HepG2 (cell line): ENCODE results near the gene SEC61G. TPM values are rescaled to one million over a fixed set of nuclear protein-coding genes. Genes with fewer than 3 reads are reported as not detected.

Experiments
- ETV6 ChIP-seq: sonication (generic); formaldehyde crosslinking; conservative IDR thresholded peaks from 2 replicates; pipeline ENCODE4 v1.4.0; 2020; ENCODE audit warnings: missing genetic modification reagents
- GMEB1 ChIP-seq: sonication (generic); formaldehyde crosslinking; IDR thresholded peaks from 2 replicates; pipeline ENCODE4 v1.5.1; 2020; ENCODE audit warnings: missing genetic modification reagents, mild to moderate bottlenecking, borderline replicate concordance
- KLF6 ChIP-seq: IDR thresholded peaks from 2 replicates; pipeline ENCODE4 v1.8.0; 2016; ENCODE audit warnings: missing biosample characterization, missing genetic modification reagents
- KMT2B ChIP-seq: IDR thresholded peaks from 2 replicates; pipeline ENCODE4 v1.6.1; 2016; ENCODE audit warnings: missing genetic modification reagents, missing compliant biosample characterization
- NCOA2 ChIP-seq: sonication (generic); formaldehyde crosslinking; IDR thresholded peaks from 2 replicates; pipeline ENCODE4 v1.8.0; 2022; ENCODE audit warnings: inconsistent platforms
- NFE2L2 ChIP-seq: fragments of 150-350 bp; IDR thresholded peaks from 2 replicates; pipeline ENCODE4 v1.6.1; 2014; ENCODE audit warnings: low read length
- PHF20 ChIP-seq: sonication (generic); formaldehyde crosslinking; IDR thresholded peaks from 2 replicates; pipeline ENCODE4 v1.5.0; 2020; ENCODE audit warnings: mild to moderate bottlenecking, missing genetic modification reagents
- POLR2G ChIP-seq: fragments of 200-400 bp; formaldehyde crosslinking; IDR thresholded peaks from 2 replicates; pipeline ENCODE4 v1.6.1; 2018; ENCODE audit warnings: mild to moderate bottlenecking, low read depth, low read length, moderate library complexity
- REPIN1 ChIP-seq: sonication (generic); formaldehyde crosslinking; IDR thresholded peaks from 2 replicates; pipeline ENCODE4 v1.8.0; 2022; ENCODE audit warnings: missing genetic modification reagents, low read depth, mild to moderate bottlenecking, borderline replicate concordance
- TFDP1 ChIP-seq: IDR thresholded peaks from 2 replicates; pipeline ENCODE4 v1.6.1; 2016; ENCODE audit warnings: missing compliant biosample characterization, missing genetic modification reagents, borderline replicate concordance
- ZBTB37 ChIP-seq: sonication (generic); formaldehyde crosslinking; IDR thresholded peaks from 2 replicates; pipeline ENCODE4 v1.4.0; 2020; ENCODE audit warnings: mild to moderate bottlenecking, missing genetic modification reagents
- ZFP36L1 ChIP-seq: sonication (generic); formaldehyde crosslinking; IDR thresholded peaks from 2 replicates; pipeline ENCODE4 v1.8.0; 2022; ENCODE audit warnings: mild to moderate bottlenecking, missing genetic modification reagents, moderate library complexity
- ZKSCAN8 ChIP-seq: IDR thresholded peaks from 2 replicates; pipeline ENCODE4 v1.6.1; 2016; ENCODE audit warnings: borderline replicate concordance, missing genetic modification reagents, missing compliant biosample characterization
- ZNF138 ChIP-seq: sonication (generic); formaldehyde crosslinking; IDR thresholded peaks from 2 replicates; pipeline ENCODE4 v1.5.0; 2020; ENCODE audit warnings: mild to moderate bottlenecking, low read depth, missing genetic modification reagents
- ZNF547 ChIP-seq: sonication (generic); formaldehyde crosslinking; IDR thresholded peaks from 2 replicates; pipeline ENCODE4 v1.5.1; 2020; ENCODE audit warnings: mild to moderate bottlenecking, missing genetic modification reagents
- ZNF589 ChIP-seq: sonication (generic); formaldehyde crosslinking; conservative IDR thresholded peaks from 2 replicates; pipeline ENCODE4 v1.8.0; 2022; ENCODE audit warnings: mild to moderate bottlenecking, moderate library complexity, missing genetic modification reagents
- ZNF660 ChIP-seq: sonication (generic); formaldehyde crosslinking; IDR thresholded peaks from 2 replicates; pipeline ENCODE4 v1.5.1; 2020; ENCODE audit warnings: mild to moderate bottlenecking, low read depth, missing genetic modification reagents, borderline replicate concordance
- ZNF7 ChIP-seq: IDR thresholded peaks from 2 replicates; pipeline ENCODE4 v1.6.1; 2016; ENCODE audit warnings: missing biosample characterization, missing genetic modification reagents
- ZNF720 ChIP-seq: sonication (generic); formaldehyde crosslinking; IDR thresholded peaks from 2 replicates; pipeline ENCODE4 v1.4.0; 2020; ENCODE audit warnings: missing genetic modification reagents
- ZNF850 ChIP-seq: sonication (generic); formaldehyde crosslinking; conservative IDR thresholded peaks from 2 replicates; pipeline ENCODE4 v1.9.0; 2021; ENCODE audit warnings: mild to moderate bottlenecking, missing genetic modification reagents
- ZUFSP ChIP-seq: sonication (generic); formaldehyde crosslinking; IDR thresholded peaks from 2 replicates; pipeline ENCODE4 v1.9.0; 2021; ENCODE audit warnings: missing genetic modification reagents, mild to moderate bottlenecking, borderline replicate concordance
- ZZZ3 ChIP-seq: sonication (generic); formaldehyde crosslinking; IDR thresholded peaks from 2 replicates; pipeline ENCODE4 v1.4.0; 2020; ENCODE audit warnings: missing genetic modification reagents, mild to moderate bottlenecking, borderline replicate concordance
- polyA plus RNA-seq, 8 experiments: library from polyadenylated mRNA; depleted of rRNA in 3 of 8; stranded (reverse) in 7 of 8; unstranded in 1 of 8; fragments of >200 nt; fragmentation: Illumina TruSeq in 4 of 8; extraction: Trizol in 4 of 8; gene quantifications; 2 replicates each; pipeline versions ENCODE4 v1.2.1 to v1.2.3, GENCODE V29; 2011 to 2016; ENCODE audit warnings: low read depth in 4 of 8, missing spikeins in 1 of 8, mixed read lengths in 1 of 8; ENCODE audit not compliant: insufficient read depth in 1 of 8
- total RNA-seq, 5 experiments: library from RNA; depleted of rRNA; stranded (reverse); fragments of >200 nt; fragmentation: Illumina TruSeq; extraction: Trizol; gene quantifications; 2 replicates each; pipeline ENCODE4 v1.2.3, GENCODE V29; 2016; ENCODE audit warnings: low read depth in 1 of 5

The SEC61G gene
- total and polyA plus RNA-seq, 2 of the 13 experiments (the other 11 are each of a cell fraction or from before 2014, with no cell fraction given), result 126 to 328 TPM

GRCh38 chr7:54758702-54759592 lies at the start of gene SEC61G (continued):
- TF ChIP-seq ZNF547 (CRISPR knock-in tag), result no peak; the same call in 1 of the 2 replicates
- peak; percentile 84 for TF ChIP-seq PHF20 (CRISPR knock-in tag)
- no peak; the same call in 1 of the 2 replicates for TF ChIP-seq REPIN1 (CRISPR knock-in tag)
- 0 out of 2 replicates have a peak, but pooled peaks have one; percentile 75 for TF ChIP-seq ZNF138 (CRISPR knock-in tag)
- TF ChIP-seq ZZZ3 (CRISPR knock-in tag), result peak; percentile 68; the same call in 1 of the 2 replicates
- no peak for TF ChIP-seq ZNF850 (CRISPR knock-in tag)
- TF ChIP-seq KLF6 (CRISPR knock-in tag), result peak; percentile 77
- peak; percentile 25; the same call in 1 of the 2 replicates for TF ChIP-seq NCOA2
- peak; percentile 90 for TF ChIP-seq GMEB1 (CRISPR knock-in tag)
- no peak for TF ChIP-seq ZNF660 (CRISPR knock-in tag)
- TF ChIP-seq ZNF7 (CRISPR knock-in tag), result no peak
- TF ChIP-seq ZKSCAN8 (CRISPR knock-in tag), result no peak
- TF ChIP-seq ZNF589, result no peak
- TF ChIP-seq KMT2B, result peak; percentile 59
- TF ChIP-seq ZFP36L1, result no peak
- TF ChIP-seq POLR2G, result peak; percentile 95
- TF ChIP-seq ZNF720 (CRISPR knock-in tag), result no peak
- no peak for TF ChIP-seq NFE2L2
- TF ChIP-seq TFDP1, result no peak; the same call in 1 of the 2 replicates
- no peak; the same call in 1 of the 2 replicates for TF ChIP-seq ETV6 (CRISPR knock-in tag)
- TF ChIP-seq ZUFSP (CRISPR knock-in tag), result no peak
- no peak for TF ChIP-seq ZBTB37 (CRISPR knock-in tag)
